Neural cell (in vitro differentiated cells): ENCODE results near the gene MED13L. TPM values are rescaled to one million over a fixed set of nuclear protein-coding genes. Genes with fewer than 3 reads are reported as not detected.
"Not testable (repeated sequence)": the region's sequence is repeated elsewhere in the genome, so short reads cannot be mapped to it uniquely, and the experiment has no call there.

ENCODE experiments used
- H2AFZ ChIP-seq: fragments of 200-600, 300-800 bp; sonication (generic), shearing (Covaris generic); 2 replicates; pipeline ENCODE4 v1.6.0; 2014; ENCODE audit warnings: low read depth, mild to moderate bottlenecking, antibody characterized with exemption, low read length, moderate library complexity
- H3F3A ChIP-seq: fragments of 200-600 bp; shearing (Covaris generic); 2 replicates; pipeline ENCODE4 v1.6.1; 2016; ENCODE audit warnings: mild to moderate bottlenecking, moderate library complexity, mixed read lengths, antibody characterized with exemption, low read length; ENCODE audit not compliant: insufficient read depth, poor library complexity, severe bottlenecking
- H3K27ac ChIP-seq: fragments of 200-600, 300-800 bp; sonication (generic), shearing (Covaris generic); 2 replicates; pipeline ENCODE4 v1.5.1; 2014; ENCODE audit warnings: mild to moderate bottlenecking, low read length, moderate library complexity
- H3K27me3 ChIP-seq: fragments of 300-800, 200-600 bp; sonication (generic), shearing (Covaris generic); 2 replicates; pipeline ENCODE4 v1.6.0; 2014; ENCODE audit warnings: mild to moderate bottlenecking, low read depth, low read length, moderate library complexity; ENCODE audit not compliant: insufficient read depth
- H3K36me3 ChIP-seq: fragments of 300-800, 200-600 bp; sonication (generic), shearing (Covaris generic); 2 replicates; pipeline ENCODE4 v1.5.1; 2014; ENCODE audit warnings: mild to moderate bottlenecking, antibody characterized with exemption, low read length, moderate library complexity; ENCODE audit not compliant: insufficient read depth
- H3K4me2 ChIP-seq: fragments of 300-800, 200-600 bp; sonication (generic), shearing (Covaris generic); 2 replicates; pipeline ENCODE4 v1.6.0; 2014; ENCODE audit warnings: mild to moderate bottlenecking, low read length
- H3K4me3 ChIP-seq: fragments of 300-800, 200-600 bp; sonication (generic), shearing (Covaris generic); 2 replicates; pipeline ENCODE4 v1.5.1; 2014; ENCODE audit warnings: mild to moderate bottlenecking, low read length, moderate library complexity
- H3K79me2 ChIP-seq: fragments of 200-600 bp; shearing (Covaris generic); replicated peaks from 2 replicates; pipeline ENCODE4 v1.6.0; 2014; ENCODE audit warnings: mild to moderate bottlenecking, low read length, moderate library complexity; ENCODE audit not compliant: insufficient read depth
- H3K9ac ChIP-seq: fragments of 300-800, 200-600 bp; sonication (generic), shearing (Covaris generic); 2 replicates; pipeline ENCODE4 v1.6.1; 2016; ENCODE audit warnings: mild to moderate bottlenecking, low read length, mixed read lengths
- H3K9me2 ChIP-seq: fragments of 200-600 bp; shearing (Covaris generic); 2 replicates; pipeline ENCODE4 v1.6.1; 2016; ENCODE audit warnings: mild to moderate bottlenecking, low read length, mixed read lengths; ENCODE audit not compliant: insufficient read depth
- H3K9me3 ChIP-seq: fragments of 200-600, 300-800 bp; sonication (generic), shearing (Covaris generic); 2 replicates; pipeline ENCODE4 v1.6.1; 2016; ENCODE audit warnings: mild to moderate bottlenecking, mixed run types, low read length, moderate library complexity, mixed read lengths
- H4K20me1 ChIP-seq: fragments of 200-600 bp; shearing (Covaris generic); 2 replicates; pipeline ENCODE4 v1.6.1; 2016; ENCODE audit warnings: mild to moderate bottlenecking, mixed run types; ENCODE audit not compliant: insufficient read depth
- EP300 ChIP-seq: fragments of 450-650 bp; conservative IDR thresholded peaks from 2 replicates; pipeline ENCODE4 v1.6.1; 2014; ENCODE audit warnings: antibody characterized with exemption, mild to moderate bottlenecking, moderate library complexity; ENCODE audit not compliant: poor library complexity, severe bottlenecking
- EZH2 ChIP-seq: fragments of 200-600, 300-800 bp; shearing (Covaris generic), sonication (generic); IDR thresholded peaks from 2 replicates; pipeline ENCODE4 v1.6.1; 2014; ENCODE audit warnings: antibody characterized with exemption, low read length, borderline replicate concordance, mild to moderate bottlenecking; ENCODE audit not compliant: insufficient read depth, poor library complexity, severe bottlenecking
- MXI1 ChIP-seq: fragments of 450-650 bp; conservative IDR thresholded peaks from 2 replicates; pipeline ENCODE4 v1.6.1; 2014; ENCODE audit warnings: antibody characterized with exemption, mild to moderate bottlenecking; ENCODE audit not compliant: poor library complexity, severe bottlenecking
- POLR2AphosphoS5 ChIP-seq: IDR thresholded peaks from 2 replicates; pipeline ENCODE4 v1.6.1; 2012
- RAD21 ChIP-seq: fragments of 450-650 bp; conservative IDR thresholded peaks from 2 replicates; pipeline ENCODE4 v1.6.1; 2014; ENCODE audit warnings: antibody characterized with exemption, mild to moderate bottlenecking, moderate library complexity
- SMC3 ChIP-seq: fragments of 450-650 bp; conservative IDR thresholded peaks from 2 replicates; pipeline ENCODE4 v1.6.1; 2014; ENCODE audit warnings: antibody characterized with exemption, mild to moderate bottlenecking, moderate library complexity; ENCODE audit not compliant: poor library complexity
- TAF1 ChIP-seq: IDR thresholded peaks from 2 replicates; pipeline ENCODE4 v1.6.1; 2012; ENCODE audit warnings: low read depth
- polyA plus RNA-seq: library from polyadenylated mRNA; depleted of rRNA; stranded (reverse); fragments of >200 nt; gene quantifications from 2 replicates; pipeline ENCODE4 v1.2.3, GENCODE V29; 2014
- TF ChIP-seq, protein P1 (sequence below): fragments of 450-650 bp; IDR thresholded peaks from 2 replicates; pipeline ENCODE4 v1.5.1; 2014; ENCODE audit warnings: antibody characterized with exemption, mild to moderate bottlenecking, moderate library complexity; ENCODE audit not compliant: poor library complexity, severe bottlenecking
- TF ChIP-seq, protein P2 (sequence below): IDR thresholded peaks from 2 replicates; pipeline ENCODE4 v1.6.1; 2012; ENCODE audit warnings: borderline replicate concordance

MED13L gene
- polyA plus RNA-seq, 1 donor from 2014 or later = 38.9 TPM

DNA sequence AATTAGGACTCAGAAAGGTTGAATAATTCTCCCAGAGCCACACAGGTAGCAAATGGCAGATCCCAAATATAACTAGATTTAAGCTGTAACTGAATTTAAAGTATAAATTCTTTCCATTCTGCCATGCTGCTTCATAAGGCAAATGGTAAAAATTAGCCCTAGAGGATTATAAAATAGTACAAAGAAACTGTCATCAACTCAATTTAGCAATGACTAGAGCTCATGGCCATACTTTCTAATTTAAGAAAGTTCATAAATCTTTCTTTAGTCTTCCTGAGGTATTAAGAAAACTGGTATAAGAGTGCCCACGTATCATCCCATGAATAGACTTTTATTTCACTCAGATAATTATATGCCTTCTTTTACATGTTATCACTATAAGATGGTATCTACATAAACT lies 34.8 kb downstream of the MED13L start:
- H3K9ac ChIP-seq = no peak overlapping the region
- H3K9me3 ChIP-seq = no peaks in the 10 kb centered on the region
- no peak overlapping the region for H2AFZ ChIP-seq
- no peaks in the 10 kb centered on the region for H3K9me2 ChIP-seq
- no peak overlapping the region for H3K4me3 ChIP-seq
- H3K4me2 ChIP-seq = no peak overlapping the region
- no peak overlapping the region for H3K27ac ChIP-seq
- peaks cover 49% of the 10 kb centered on the region for H3K79me2 ChIP-seq
- no peaks in the 10 kb centered on the region for H4K20me1 ChIP-seq
- no peaks in the 10 kb centered on the region for H3F3A ChIP-seq
- H3K27me3 ChIP-seq = no peaks in the 10 kb centered on the region
- H3K36me3 ChIP-seq = no peaks in the 10 kb centered on the region
- TF ChIP-seq RAD21 (no peak), EZH2 (no peak), EP300 (no peak), POLR2AphosphoS5 (no peak), SMC3 (no peak), MXI1 (no peak), TAF1 (no peak)
- TF ChIP-seq, protein P1, sequence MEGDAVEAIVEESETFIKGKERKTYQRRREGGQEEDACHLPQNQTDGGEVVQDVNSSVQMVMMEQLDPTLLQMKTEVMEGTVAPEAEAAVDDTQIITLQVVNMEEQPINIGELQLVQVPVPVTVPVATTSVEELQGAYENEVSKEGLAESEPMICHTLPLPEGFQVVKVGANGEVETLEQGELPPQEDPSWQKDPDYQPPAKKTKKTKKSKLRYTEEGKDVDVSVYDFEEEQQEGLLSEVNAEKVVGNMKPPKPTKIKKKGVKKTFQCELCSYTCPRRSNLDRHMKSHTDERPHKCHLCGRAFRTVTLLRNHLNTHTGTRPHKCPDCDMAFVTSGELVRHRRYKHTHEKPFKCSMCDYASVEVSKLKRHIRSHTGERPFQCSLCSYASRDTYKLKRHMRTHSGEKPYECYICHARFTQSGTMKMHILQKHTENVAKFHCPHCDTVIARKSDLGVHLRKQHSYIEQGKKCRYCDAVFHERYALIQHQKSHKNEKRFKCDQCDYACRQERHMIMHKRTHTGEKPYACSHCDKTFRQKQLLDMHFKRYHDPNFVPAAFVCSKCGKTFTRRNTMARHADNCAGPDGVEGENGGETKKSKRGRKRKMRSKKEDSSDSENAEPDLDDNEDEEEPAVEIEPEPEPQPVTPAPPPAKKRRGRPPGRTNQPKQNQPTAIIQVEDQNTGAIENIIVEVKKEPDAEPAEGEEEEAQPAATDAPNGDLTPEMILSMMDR = no peak
- TF ChIP-seq, protein P2, sequence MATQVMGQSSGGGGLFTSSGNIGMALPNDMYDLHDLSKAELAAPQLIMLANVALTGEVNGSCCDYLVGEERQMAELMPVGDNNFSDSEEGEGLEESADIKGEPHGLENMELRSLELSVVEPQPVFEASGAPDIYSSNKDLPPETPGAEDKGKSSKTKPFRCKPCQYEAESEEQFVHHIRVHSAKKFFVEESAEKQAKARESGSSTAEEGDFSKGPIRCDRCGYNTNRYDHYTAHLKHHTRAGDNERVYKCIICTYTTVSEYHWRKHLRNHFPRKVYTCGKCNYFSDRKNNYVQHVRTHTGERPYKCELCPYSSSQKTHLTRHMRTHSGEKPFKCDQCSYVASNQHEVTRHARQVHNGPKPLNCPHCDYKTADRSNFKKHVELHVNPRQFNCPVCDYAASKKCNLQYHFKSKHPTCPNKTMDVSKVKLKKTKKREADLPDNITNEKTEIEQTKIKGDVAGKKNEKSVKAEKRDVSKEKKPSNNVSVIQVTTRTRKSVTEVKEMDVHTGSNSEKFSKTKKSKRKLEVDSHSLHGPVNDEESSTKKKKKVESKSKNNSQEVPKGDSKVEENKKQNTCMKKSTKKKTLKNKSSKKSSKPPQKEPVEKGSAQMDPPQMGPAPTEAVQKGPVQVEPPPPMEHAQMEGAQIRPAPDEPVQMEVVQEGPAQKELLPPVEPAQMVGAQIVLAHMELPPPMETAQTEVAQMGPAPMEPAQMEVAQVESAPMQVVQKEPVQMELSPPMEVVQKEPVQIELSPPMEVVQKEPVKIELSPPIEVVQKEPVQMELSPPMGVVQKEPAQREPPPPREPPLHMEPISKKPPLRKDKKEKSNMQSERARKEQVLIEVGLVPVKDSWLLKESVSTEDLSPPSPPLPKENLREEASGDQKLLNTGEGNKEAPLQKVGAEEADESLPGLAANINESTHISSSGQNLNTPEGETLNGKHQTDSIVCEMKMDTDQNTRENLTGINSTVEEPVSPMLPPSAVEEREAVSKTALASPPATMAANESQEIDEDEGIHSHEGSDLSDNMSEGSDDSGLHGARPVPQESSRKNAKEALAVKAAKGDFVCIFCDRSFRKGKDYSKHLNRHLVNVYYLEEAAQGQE = no peak

DNA sequence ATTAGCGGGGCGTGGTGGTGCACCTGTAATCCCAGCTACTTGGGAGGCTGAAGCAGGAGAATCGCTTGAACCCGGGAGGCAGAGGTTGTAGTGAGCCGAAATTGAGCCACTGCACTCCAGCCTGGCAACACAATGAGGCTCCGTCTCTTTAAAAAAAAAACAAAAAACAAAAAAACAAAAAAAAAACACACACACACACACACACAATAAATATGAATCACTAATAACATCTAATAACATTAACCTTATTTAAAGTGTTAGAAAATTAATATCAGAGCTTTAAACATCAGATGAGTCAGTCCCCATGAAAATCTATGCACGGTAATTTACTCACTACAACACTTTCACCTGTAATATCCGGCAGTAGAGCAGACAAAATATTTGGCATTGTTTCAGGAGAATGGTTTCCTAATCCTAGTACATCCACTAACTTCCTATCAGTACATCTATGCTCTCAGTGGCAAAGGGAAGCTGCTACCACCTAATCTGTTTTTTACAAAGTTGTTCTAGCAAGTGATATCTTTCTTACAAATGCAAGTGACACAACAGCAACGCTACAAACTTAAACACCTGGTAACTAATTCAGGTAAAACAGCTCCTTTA lies 36.2 kb downstream of the MED13L start:
- no peak overlapping the region for H3K4me3 ChIP-seq
- peaks cover 38% of the 10 kb centered on the region for H3K79me2 ChIP-seq
- TF ChIP-seq, protein P2 = no peak
- TF ChIP-seq EZH2 (no peak), TAF1 (no peak), SMC3 (no peak), EP300 (no peak), RAD21 (no peak), MXI1 (no peak)
- TF ChIP-seq, protein P1 = no peak
- no peak overlapping the region for H2AFZ ChIP-seq
- no peaks in the 10 kb centered on the region for H3K9me2 ChIP-seq
- H4K20me1 ChIP-seq = no peaks in the 10 kb centered on the region
- H3K27ac ChIP-seq = no peak overlapping the region
- H3K36me3 ChIP-seq = no peaks in the 10 kb centered on the region
- no peaks in the 10 kb centered on the region for H3K27me3 ChIP-seq
- no peak overlapping the region for H3K4me2 ChIP-seq
- no peaks in the 10 kb centered on the region for H3F3A ChIP-seq
- H3K9ac ChIP-seq = no peak overlapping the region
- H3K9me3 ChIP-seq = no peaks in the 10 kb centered on the region

DNA sequence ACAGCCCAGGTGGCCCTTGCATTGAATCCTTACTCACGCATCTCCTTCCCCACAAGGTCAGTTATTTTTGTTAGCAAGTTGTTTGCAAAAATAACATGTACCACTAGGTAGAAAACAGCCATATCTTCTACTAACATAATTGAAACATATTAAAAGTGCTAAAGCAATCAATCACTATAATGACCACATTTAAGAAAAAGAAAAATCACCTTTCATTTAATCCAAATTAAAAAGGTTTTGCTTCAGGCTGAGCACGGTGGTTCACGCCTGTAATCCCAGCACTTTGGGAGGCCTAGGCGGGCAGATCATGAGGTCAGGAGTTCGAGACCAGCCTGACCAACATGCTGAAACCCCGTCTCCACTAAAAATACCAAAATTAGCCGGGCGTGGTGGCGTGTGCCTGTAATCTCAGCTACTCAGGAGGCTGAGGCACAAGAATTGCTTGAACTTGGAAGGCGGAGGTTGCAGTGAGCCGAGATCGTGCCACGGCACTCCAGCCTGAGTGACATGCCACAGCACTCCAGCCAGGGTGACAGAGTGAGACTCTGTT lies 38.8 kb downstream of the MED13L start:
- not testable (repeated sequence) for H3K4me2 ChIP-seq, H2AFZ ChIP-seq, H3K27ac ChIP-seq, H3K9ac ChIP-seq, H3K4me3 ChIP-seq, H3K36me3 ChIP-seq, H3K9me3 ChIP-seq, H3K9me2 ChIP-seq, H3K27me3 ChIP-seq, H4K20me1 ChIP-seq, H3F3A ChIP-seq
- H3K79me2 ChIP-seq = peaks cover 31% of the 10 kb centered on the region
